ENCODE results near the gene TNMD. TPM values are rescaled to one million over a fixed set of nuclear protein-coding genes. Genes with fewer than 3 reads are reported as not detected.

TNMD gene
- total RNA-seq, 6 experiments from 2014 or later: not detected

- intact Hi-C loops (cut with DNase I): no loop called here
- WGBS (ENCODE audit: insufficient coverage, low coverage, low lambda C conversion rate, missing lambda C conversion rate): 60% methylated on average over 5 of the region's 5 CpGs
- DNase-seq: no peak
Observed at GRCh38 chrX:100611951-100612350, 27.2 kb downstream of the TNMD start.

GRCh38 chrX:100615005-100615404 lies 30.3 kb downstream of the TNMD start:
- Histone ChIP-seq H3K4me1 (no peaks in the 10 kb centered on the region), H3K36me3 (no peaks in the 10 kb centered on the region), H3K4me3 (no peak overlapping the region), H3K27ac (no peak overlapping the region), H3K9me3 (no peaks in the 10 kb centered on the region), H3K27me3 (no peaks in the 10 kb centered on the region)
- peak; percentile 48 to 61 (median 54) for TF ChIP-seq CTCF (IDR thresholded peaks at IDR 0.05)
- TF ChIP-seq POLR2A (IDR thresholded peaks at IDR 0.05): no peak
- DNase-seq: peak in 1 of 3 donors; percentile 49
- ATAC-seq: peak; percentile 85 to 100 (median 92)
- intact Hi-C loops (cut with DNase I): no loop called here
- 15% methylated on average over 3 of the region's 3 CpGs for WGBS (ENCODE audit: insufficient coverage, low coverage, low lambda C conversion rate, missing lambda C conversion rate)

More at GRCh38 chrX:100611951-100612350, 27.2 kb downstream of the TNMD start:
- TF ChIP-seq CTCF (IDR thresholded peaks at IDR 0.05) (no peak), POLR2A (IDR thresholded peaks at IDR 0.05) (no peak)
- no peaks in the 10 kb centered on the region for H3K36me3 ChIP-seq
- no peak for ATAC-seq
- H3K27ac ChIP-seq: no peak overlapping the region
- H3K4me1 ChIP-seq: no peaks in the 10 kb centered on the region
- H3K27me3 ChIP-seq: no peaks in the 10 kb centered on the region
- no peaks in the 10 kb centered on the region for H3K9me3 ChIP-seq
- no peak overlapping the region for H3K4me3 ChIP-seq

GRCh38 chrX:100623001-100623400 lies 38.3 kb downstream of the TNMD start:
- no peaks in the 10 kb centered on the region for H3K9me3 ChIP-seq
- no peak overlapping the region for H3K27ac ChIP-seq
- intact Hi-C loops (cut with DNase I): no loop called here
- no peak overlapping the region for H3K4me3 ChIP-seq
- ATAC-seq: no peak
- no peaks in the 10 kb centered on the region for H3K36me3 ChIP-seq
- TF ChIP-seq CTCF (IDR thresholded peaks at IDR 0.05) (no peak), POLR2A (IDR thresholded peaks at IDR 0.05) (no peak)
- 84% methylated on average over 4 of the region's 4 CpGs for WGBS (ENCODE audit: insufficient coverage, low coverage, low lambda C conversion rate, missing lambda C conversion rate)
- no peaks in the 10 kb centered on the region for H3K27me3 ChIP-seq
- H3K4me1 ChIP-seq: no peaks in the 10 kb centered on the region
- DNase-seq: no peak

GRCh38 chrX:100625985-100626491 lies 41.3 kb downstream of the TNMD start:
- peaks cover 0 to 7% (median 0%) of the 10 kb centered on the region in 4 donors for H3K36me3 ChIP-seq
- TF ChIP-seq CTCF (IDR thresholded peaks at IDR 0.05): no peak
- no peak for TF ChIP-seq POLR2A (IDR thresholded peaks at IDR 0.05)
- H3K4me3 ChIP-seq: no peak overlapping the region
- no peaks in the 10 kb centered on the region for H3K27me3 ChIP-seq
- no peaks in the 10 kb centered on the region for H3K9me3 ChIP-seq
- WGBS (ENCODE audit: insufficient coverage, low coverage, low lambda C conversion rate, missing lambda C conversion rate): 68% methylated on average over 5 of the region's 5 CpGs
- no peak for ATAC-seq
- DNase-seq: no peak
- H3K27ac ChIP-seq: no peak overlapping the region
- no peaks in the 10 kb centered on the region for H3K4me1 ChIP-seq
- intact Hi-C loops (cut with DNase I): no loop called here

GRCh38 chrX:100635040-100635439 lies 50.3 kb downstream of the TNMD start:
- intact Hi-C loops (cut with DNase I): no loop called here

More at GRCh38 chrX:100635040-100635439, 50.3 kb downstream of the TNMD start:
- no peak for ATAC-seq
- DNase-seq: no peak
- no peaks in the 10 kb centered on the region for H3K9me3 ChIP-seq
- H3K27ac ChIP-seq: no peak overlapping the region
- no peak overlapping the region for H3K4me3 ChIP-seq
- WGBS (ENCODE audit: insufficient coverage, low coverage, low lambda C conversion rate, missing lambda C conversion rate): 50% methylated on average over 5 of the region's 5 CpGs
- no peaks in the 10 kb centered on the region for H3K27me3 ChIP-seq
- TF ChIP-seq CTCF (IDR thresholded peaks at IDR 0.05): no peak
- no peak for TF ChIP-seq POLR2A (IDR thresholded peaks at IDR 0.05)
- peaks cover 0 to 25% (median 3%) of the 10 kb centered on the region in 4 donors for H3K36me3 ChIP-seq
- H3K4me1 ChIP-seq: no peaks in the 10 kb centered on the region
